OCI-LY1 (cell line): ENCODE data around the gene XYLT1.
A peak's percentile ranks its signal among the peaks of the same experiment; 100 is the strongest.

Experiments
- H2AFZ ChIP-seq: fragments of 200-600 bp; sonication (generic), shearing (Covaris generic); 2 replicates; pipeline ENCODE4 v1.6.0; 2014; ENCODE audit warnings: antibody characterized with exemption, mild to moderate bottlenecking, low read length
- H3F3A ChIP-seq: fragments of 200-600 bp; sonication (generic), shearing (Covaris generic); 2 replicates; pipeline ENCODE4 v1.6.0; 2014; ENCODE audit warnings: mild to moderate bottlenecking, antibody characterized with exemption, low read length, moderate library complexity; ENCODE audit not compliant: insufficient read depth
- H3K27ac ChIP-seq: fragments of 200-600 bp; sonication (generic); 2 replicates; pipeline ENCODE4 v1.5.1; 2014; ENCODE audit warnings: low read length, mixed run types, mild to moderate bottlenecking, low read depth; ENCODE audit not compliant: poor library complexity, severe bottlenecking
- H3K27me3 ChIP-seq: fragments of 200-600 bp; sonication (generic); 2 replicates; pipeline ENCODE4 v1.6.0; 2014; ENCODE audit warnings: antibody characterized with exemption, mild to moderate bottlenecking, low read length, moderate library complexity; ENCODE audit not compliant: insufficient read depth
- H3K36me3 ChIP-seq: fragments of 200-600 bp; sonication (generic); 2 replicates; pipeline ENCODE4 v1.6.1; 2014; ENCODE audit warnings: mild to moderate bottlenecking, antibody characterized with exemption, low read length, moderate library complexity, mixed read lengths; ENCODE audit not compliant: insufficient read depth
- H3K4me1 ChIP-seq: fragments of 200-600 bp; sonication (generic); 2 replicates; pipeline ENCODE4 v1.5.1; 2014; ENCODE audit warnings: mild to moderate bottlenecking, low read length, moderate library complexity; ENCODE audit not compliant: insufficient read depth, severe bottlenecking
- H3K4me2 ChIP-seq: fragments of 200-600 bp; sonication (generic), shearing (Covaris generic); 2 replicates; pipeline ENCODE4 v1.6.1; 2014; ENCODE audit warnings: low read length
- H3K4me3 ChIP-seq: fragments of 200-600 bp; sonication (generic); 2 replicates; pipeline ENCODE4 v1.5.1; 2014; ENCODE audit warnings: low read length, low read depth, mild to moderate bottlenecking, mixed read lengths; ENCODE audit not compliant: poor library complexity, severe bottlenecking
- H3K79me2 ChIP-seq: fragments of 200-600 bp; shearing (Covaris generic); 2 replicates; pipeline ENCODE4 v1.6.1; 2016; ENCODE audit warnings: mixed run types, low read length, mixed read lengths; ENCODE audit not compliant: insufficient read depth
- H3K9ac ChIP-seq: fragments of 200-600 bp; sonication (generic), shearing (Covaris generic); 2 replicates; pipeline ENCODE4 v1.6.1; 2014; ENCODE audit warnings: mild to moderate bottlenecking, low read length, mixed read lengths
- H3K9me2 ChIP-seq: fragments of 200-600 bp; sonication (generic), shearing (Covaris generic); 2 replicates; pipeline ENCODE4 v1.6.1; 2014; ENCODE audit warnings: low read depth, mild to moderate bottlenecking, low read length, mixed read lengths
- H3K9me3 ChIP-seq: fragments of 200-600 bp; shearing (Covaris generic); 2 replicates; pipeline ENCODE4 v1.6.1; 2014; ENCODE audit warnings: low read length, mixed read lengths
- H4K20me1 ChIP-seq: fragments of 200-600 bp; sonication (generic), shearing (Covaris generic); 2 replicates; pipeline ENCODE4 v1.6.0; 2016; ENCODE audit warnings: mild to moderate bottlenecking, low read length; ENCODE audit not compliant: insufficient read depth
- CTCF ChIP-seq: fragments of 200-600 bp; sonication (generic), shearing (Covaris generic); IDR thresholded peaks from 2 replicates; pipeline ENCODE4 v1.5.1; 2017; ENCODE audit warnings: mild to moderate bottlenecking, antibody characterized with exemption, low read length, moderate library complexity, mixed read lengths
- EZH2 ChIP-seq: fragments of 200-600 bp; sonication (generic), shearing (Covaris generic); IDR thresholded peaks from 2 replicates; pipeline ENCODE4 v1.8.0; 2017; ENCODE audit warnings: borderline replicate concordance, mixed run types, mild to moderate bottlenecking, antibody characterized with exemption, low read length, moderate library complexity, mixed read lengths

Gene XYLT1

GRCh38 chr16:17258077-17258599 lies 212.6 kb downstream of the XYLT1 start:
- H3K27ac ChIP-seq: no peak overlapping the region
- H3K4me2 ChIP-seq: no peak overlapping the region
- H2AFZ ChIP-seq: no peak overlapping the region
- peaks cover 23% of the 10 kb centered on the region for H3K36me3 ChIP-seq
- H3K79me2 ChIP-seq: no peaks in the 10 kb centered on the region
- no peaks in the 10 kb centered on the region for H4K20me1 ChIP-seq
- H3K27me3 ChIP-seq: no peaks in the 10 kb centered on the region
- H3F3A ChIP-seq: no peaks in the 10 kb centered on the region
- H3K9ac ChIP-seq: no peak overlapping the region
- no peaks in the 10 kb centered on the region for H3K9me3 ChIP-seq
- H3K4me3 ChIP-seq: no peak overlapping the region
- peaks cover 46% of the 10 kb centered on the region for H3K4me1 ChIP-seq
- H3K9me2 ChIP-seq: no peaks in the 10 kb centered on the region
- TF ChIP-seq EZH2: no peak
- no peak for TF ChIP-seq CTCF

GRCh38 chr16:17257426-17258023 lies 213.2 kb downstream of the XYLT1 start:
- Histone ChIP-seq H3F3A (no peaks in the 10 kb centered on the region), H3K4me2 (no peak overlapping the region), H3K9me2 (no peaks in the 10 kb centered on the region), H3K79me2 (no peaks in the 10 kb centered on the region), H4K20me1 (no peaks in the 10 kb centered on the region), H3K4me3 (no peak overlapping the region), H3K27ac (no peak overlapping the region), H3K27me3 (no peaks in the 10 kb centered on the region), H3K36me3 (peaks cover 23% of the 10 kb centered on the region), H3K4me1 (peaks cover 50% of the 10 kb centered on the region), H3K9me3 (no peaks in the 10 kb centered on the region), H3K9ac (no peak overlapping the region), H2AFZ (no peak overlapping the region)
- TF ChIP-seq CTCF: no peak
- TF ChIP-seq EZH2: no peak

GRCh38 chr16:17252701-17253100 lies 218.1 kb downstream of the XYLT1 start:
- H3F3A ChIP-seq: no peaks in the 10 kb centered on the region
- no peaks in the 10 kb centered on the region for H3K79me2 ChIP-seq
- H4K20me1 ChIP-seq: no peaks in the 10 kb centered on the region
- no peak overlapping the region for H3K4me3 ChIP-seq
- H3K36me3 ChIP-seq: peaks cover 29% of the 10 kb centered on the region
- peak overlapping the region; percentile 22 for H3K27ac ChIP-seq
- H3K27me3 ChIP-seq: no peaks in the 10 kb centered on the region
- H3K4me2 ChIP-seq: peak overlapping the region; percentile 26; the same call in 1 of the 2 replicates
- TF ChIP-seq EZH2 (no peak), CTCF (no peak)
- H2AFZ ChIP-seq: no peak overlapping the region
- H3K9me2 ChIP-seq: no peaks in the 10 kb centered on the region
- peaks cover 28% of the 10 kb centered on the region for H3K4me1 ChIP-seq
- H3K9me3 ChIP-seq: no peaks in the 10 kb centered on the region
- no peak overlapping the region for H3K9ac ChIP-seq
